Fibroblast of mammary gland (primary cell): Measurements from ENCODE around the gene USB1.

Source experiments
- DNase-seq: peaks from one replicate; pipeline ENCODE4 v3.0.0-alpha.2; 2010; ENCODE audit warnings: low read depth
- H3K4me3 ChIP-seq: 2 replicates; pipeline ENCODE4 v1.5.1; 2011; ENCODE audit warnings: low read depth, mild to moderate bottlenecking, low read length, moderate library complexity; ENCODE audit not compliant: control insufficient read depth
- CTCF ChIP-seq: conservative IDR thresholded peaks from 2 replicates; pipeline ENCODE4 v1.5.1; 2011; ENCODE audit warnings: low read depth, low read length, inconsistent platforms; ENCODE audit not compliant: control insufficient read depth, insufficient read depth

Gene USB1

GRCh38 chr16:57993438-57993837 lies 7.8 kb upstream of the USB1 start:
- no peak for TF ChIP-seq CTCF
- no peak for DNase-seq
- H3K4me3 ChIP-seq = no peak overlapping the region

GRCh38 chr16:57993897-57994296 lies 7.3 kb upstream of the USB1 start:
- no peak for DNase-seq
- no peak overlapping the region for H3K4me3 ChIP-seq
- TF ChIP-seq CTCF = no peak

- TF ChIP-seq CTCF = no peak
- H3K4me3 ChIP-seq = no peak overlapping the region
- no peak for DNase-seq
Measured at GRCh38 chr16:57994361-57994760, 6.8 kb upstream of the USB1 start.

- TF ChIP-seq CTCF = peak; percentile 40
- DNase-seq = peak; percentile 32
- no peak overlapping the region for H3K4me3 ChIP-seq
Measured at GRCh38 chr16:57994778-57995177, 6.4 kb upstream of the USB1 start.

GRCh38 chr16:57995721-57996405 lies 5.3 kb upstream of the USB1 start:
- no peak overlapping the region for H3K4me3 ChIP-seq
- TF ChIP-seq CTCF = no peak
- no peak for DNase-seq

GRCh38 chr16:57996406-57997175 lies 4.6 kb upstream of the USB1 start:
- no peak overlapping the region for H3K4me3 ChIP-seq
- DNase-seq = no peak
- TF ChIP-seq CTCF = no peak

GRCh38 chr16:57997176-57997527 lies 4.1 kb upstream of the USB1 start:
- no peak for DNase-seq
- H3K4me3 ChIP-seq = no peak overlapping the region
- no peak for TF ChIP-seq CTCF
